M059J (cell line): Measurements from ENCODE around the gene BCL2A1. TPM values are rescaled to one million over a fixed set of nuclear protein-coding genes. Genes with fewer than 3 reads are reported as not detected.
"Not testable (repeated sequence)": the region's sequence is repeated elsewhere in the genome, so short reads cannot be mapped to it uniquely, and the experiment has no call there.

ENCODE experiments used
- DNase-seq: peaks from one replicate; pipeline ENCODE4 v3.0.0-alpha.2; 2012; ENCODE audit warnings: low read depth
- total RNA-seq: library from RNA; depleted of rRNA; stranded (reverse); fragments of >200 nt; shearing (Covaris generic); gene quantifications from 2 replicates; pipeline ENCODE4 v1.2.3, GENCODE V29; 2014

BCL2A1 gene
- total RNA-seq, 1 experiment from 2014 or later, result 0.69 TPM

DNA sequence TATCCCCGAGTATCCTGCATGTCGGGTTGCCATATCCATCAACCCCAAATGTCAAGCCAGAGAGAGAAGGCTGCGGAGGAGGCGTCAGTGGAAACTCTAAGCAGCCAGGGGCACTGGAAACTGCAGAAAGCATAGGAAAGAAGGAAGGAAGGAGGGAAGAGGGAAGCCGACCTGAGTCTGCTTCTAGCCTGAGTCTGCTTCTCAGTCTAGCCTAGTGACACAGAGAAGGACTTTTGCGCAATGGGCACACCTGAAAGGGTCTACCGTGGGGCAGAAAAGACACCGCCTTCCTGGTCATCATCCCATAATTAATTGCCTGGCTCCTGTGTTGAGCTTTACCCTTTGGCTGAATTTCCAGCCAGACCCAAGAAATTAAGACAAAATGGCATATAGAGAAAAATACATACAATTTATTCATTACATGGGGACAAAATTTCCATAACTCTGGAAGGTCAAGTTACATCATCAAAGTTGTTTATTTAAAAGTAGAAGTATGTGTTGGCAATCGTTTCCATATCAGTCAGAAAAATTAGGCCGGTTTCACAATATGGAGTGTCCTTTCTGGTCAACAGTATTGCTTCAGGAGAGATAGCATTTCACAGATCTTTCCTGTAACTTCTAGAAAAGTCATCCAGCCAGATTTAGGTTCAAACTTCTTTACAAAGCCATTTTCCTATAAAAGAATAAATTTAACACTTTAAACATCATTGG is 10.3 kb downstream of the BCL2A1 start:
- no peak for DNase-seq

DNA sequence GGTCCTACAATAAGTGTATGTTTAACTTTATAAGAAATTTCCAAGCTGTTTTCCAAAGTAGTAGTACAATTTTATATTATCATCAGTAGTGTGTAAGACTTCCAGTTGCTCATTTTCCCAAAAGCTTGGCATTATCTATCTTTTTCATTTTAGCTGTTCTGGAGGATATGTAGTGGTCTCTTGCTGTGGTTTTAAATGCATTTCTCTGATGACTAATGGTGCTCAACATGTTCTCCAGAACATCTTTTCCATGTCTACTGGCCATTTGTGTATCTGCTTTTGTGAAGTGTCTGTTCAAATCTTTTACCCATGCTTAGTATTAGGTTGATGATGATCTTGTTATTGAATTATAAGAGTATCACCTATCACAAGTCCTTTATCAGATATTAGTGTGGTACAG is 13.3 kb downstream of the BCL2A1 start:
- peak; percentile 19 for DNase-seq

- DNase-seq, result no peak
These were observed 14.5 kb downstream of the BCL2A1 start for GRCh38 chr15:79956354-79956939.

- DNase-seq, result no peak
These were observed 16.3 kb downstream of the BCL2A1 start for GRCh38 chr15:79954661-79955060.

- no peak for DNase-seq
These were observed 17.0 kb downstream of the BCL2A1 start for GRCh38 chr15:79953951-79954444.

GRCh38 chr15:79952329-79952728 is 18.7 kb downstream of the BCL2A1 start:
- DNase-seq, result no peak

- DNase-seq, result no peak
These were observed 20.7 kb downstream of the BCL2A1 start for GRCh38 chr15:79950247-79950646.

- no peak for DNase-seq
These were observed 22.2 kb downstream of the BCL2A1 start for GRCh38 chr15:79948761-79949160.

DNA sequence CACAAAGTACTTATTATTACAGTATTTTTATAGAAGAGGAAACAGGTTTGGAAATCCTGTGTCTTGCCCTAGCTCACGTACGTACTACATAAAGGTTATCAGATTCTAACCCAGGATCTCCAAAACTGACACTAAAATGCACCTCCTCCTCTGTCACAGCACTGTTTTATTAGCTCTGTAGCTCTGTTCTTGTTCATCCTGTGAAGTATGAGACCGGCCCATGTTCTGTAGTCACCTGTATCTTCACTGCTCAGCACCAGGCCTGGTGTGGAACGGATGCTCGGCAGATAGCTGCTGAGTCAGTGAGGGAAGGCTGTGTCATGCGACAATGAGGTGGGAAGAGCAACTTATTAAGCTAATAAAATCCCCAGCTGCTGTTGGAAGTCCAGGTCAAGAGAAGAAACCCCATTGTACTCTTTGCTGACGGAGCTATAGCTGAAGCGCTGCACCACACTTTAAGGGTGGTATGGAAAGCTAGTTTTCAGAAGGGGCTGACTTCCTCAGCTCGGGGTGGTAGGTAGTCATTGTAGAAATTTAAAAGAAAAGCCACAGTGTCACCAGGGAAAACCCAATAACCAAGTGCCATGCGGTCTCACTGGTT is 22.8 kb downstream of the BCL2A1 start:
- peak; percentile 11 for DNase-seq

GRCh38 chr15:79947009-79947408 is 24.0 kb downstream of the BCL2A1 start:
- no peak for DNase-seq

DNA sequence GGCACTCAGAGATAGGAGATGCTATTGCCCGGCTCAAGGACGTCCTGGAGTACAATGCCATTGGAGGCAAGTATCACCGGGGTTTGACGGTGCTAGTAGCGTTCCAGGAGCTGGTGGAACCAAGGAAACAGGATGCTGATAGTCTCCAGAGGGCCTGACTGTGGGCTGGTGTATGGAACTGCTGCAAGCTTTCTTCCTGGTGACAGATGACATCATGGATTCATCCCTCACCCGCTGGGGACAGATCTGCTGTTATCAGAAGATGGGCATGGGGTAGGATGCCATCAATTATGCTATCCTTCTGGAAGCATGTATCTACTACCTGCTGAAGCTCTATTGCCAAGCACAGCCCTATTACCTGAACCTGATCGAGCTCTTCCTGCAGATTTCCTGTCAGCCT is 26.4 kb downstream of the BCL2A1 start:
- DNase-seq, result peak; percentile 12

DNA sequence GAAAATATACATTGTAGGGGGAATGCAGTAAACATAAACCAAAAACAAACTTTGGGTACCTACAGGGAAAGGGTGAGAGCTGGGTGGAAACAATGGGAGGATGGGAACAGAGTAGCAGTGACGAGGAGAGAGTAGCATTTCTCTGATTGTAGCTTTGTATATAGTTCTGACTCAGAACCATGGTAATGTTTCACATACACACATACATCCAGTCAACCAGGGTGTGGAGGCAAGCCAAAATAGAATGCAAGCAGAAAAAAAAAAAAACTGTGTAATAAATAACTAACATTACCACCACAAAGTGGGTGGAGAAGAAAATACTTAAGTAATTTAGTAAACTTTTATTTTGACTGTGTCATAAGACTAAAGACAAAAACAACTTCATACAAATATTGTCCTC is 27.2 kb downstream of the BCL2A1 start:
- peak; percentile 21 for DNase-seq

DNA sequence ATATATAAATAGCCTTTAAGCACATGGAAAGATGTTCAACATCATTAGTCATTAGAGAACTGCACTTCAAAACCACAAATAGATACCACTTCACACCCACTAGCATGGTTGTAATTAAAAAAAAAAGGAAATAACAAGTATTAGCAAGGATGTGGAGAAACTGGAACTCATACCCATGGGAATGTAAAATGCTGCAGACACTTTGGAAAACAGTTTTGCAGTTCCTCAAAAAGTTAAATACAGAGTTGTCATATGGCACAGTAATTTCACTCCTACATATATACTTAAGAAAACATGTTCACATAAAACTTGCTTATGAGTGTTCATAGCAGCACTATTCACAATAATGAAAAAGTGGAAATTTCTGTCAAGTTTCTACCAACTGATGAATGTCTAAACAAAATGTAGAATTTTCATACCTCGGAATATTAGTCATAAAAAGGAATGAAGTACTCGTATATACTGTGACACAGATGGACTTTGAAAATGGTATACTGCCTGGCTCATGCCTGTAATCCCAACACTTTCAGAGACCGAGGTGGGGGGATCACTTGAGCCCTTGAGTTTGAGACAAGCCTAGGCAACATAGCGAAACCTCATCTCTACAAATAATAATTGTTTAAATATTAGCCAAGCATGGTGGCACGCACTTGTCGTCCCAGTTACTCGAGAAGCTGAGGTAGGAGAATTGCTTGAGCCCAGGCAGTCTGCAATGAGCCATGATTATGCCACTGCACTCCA is 28.1 kb downstream of the BCL2A1 start:
- peak; percentile 33 for DNase-seq

DNA sequence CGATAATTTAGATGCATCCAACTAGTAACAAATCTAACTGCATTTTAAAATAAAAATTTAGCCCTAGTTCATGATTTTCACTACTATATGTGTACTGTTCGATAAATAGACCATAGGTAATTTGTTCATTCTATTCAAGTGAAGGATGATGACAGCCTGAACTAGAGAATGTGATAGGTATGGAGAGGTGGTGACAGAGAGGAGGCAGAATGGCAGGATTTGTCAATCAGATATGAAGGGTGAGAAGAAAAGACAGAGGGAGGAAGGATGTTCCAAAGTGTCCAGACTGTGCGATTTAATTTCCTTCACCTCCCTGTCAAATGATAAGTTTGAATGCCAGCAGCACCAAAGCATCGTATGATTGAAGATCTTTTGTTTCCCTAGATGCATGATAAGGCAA is 31.6 kb downstream of the BCL2A1 start:
- DNase-seq, result no peak

- DNase-seq, result no peak
These were observed 32.9 kb downstream of the BCL2A1 start for GRCh38 chr15:79938143-79938542.

- not testable (repeated sequence) for DNase-seq
These were observed 35.3 kb downstream of the BCL2A1 start for GRCh38 chr15:79935556-79936201.

DNA sequence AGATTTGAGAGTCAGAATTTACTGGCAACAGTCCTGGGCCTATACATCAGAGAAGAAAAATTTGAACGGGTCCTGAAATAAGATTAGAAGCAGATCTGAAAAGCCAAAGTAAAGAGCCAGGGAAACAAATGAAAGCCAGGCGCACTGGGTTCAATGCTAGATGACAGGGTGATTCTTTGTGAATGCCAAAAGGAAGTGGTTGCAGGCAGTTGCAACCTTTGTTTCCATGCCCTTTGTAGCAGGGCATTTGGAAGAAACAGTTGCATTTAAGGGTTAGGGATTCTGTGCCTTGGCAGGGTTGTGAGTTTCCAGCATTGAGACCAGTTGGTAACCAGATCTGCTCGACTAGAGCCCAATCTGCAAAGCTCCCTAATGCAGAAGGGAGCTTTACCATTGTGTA is 37.8 kb downstream of the BCL2A1 start:
- DNase-seq, result no peak

- DNase-seq, result no peak
These were observed 38.5 kb downstream of the BCL2A1 start for GRCh38 chr15:79932447-79932846.

DNA sequence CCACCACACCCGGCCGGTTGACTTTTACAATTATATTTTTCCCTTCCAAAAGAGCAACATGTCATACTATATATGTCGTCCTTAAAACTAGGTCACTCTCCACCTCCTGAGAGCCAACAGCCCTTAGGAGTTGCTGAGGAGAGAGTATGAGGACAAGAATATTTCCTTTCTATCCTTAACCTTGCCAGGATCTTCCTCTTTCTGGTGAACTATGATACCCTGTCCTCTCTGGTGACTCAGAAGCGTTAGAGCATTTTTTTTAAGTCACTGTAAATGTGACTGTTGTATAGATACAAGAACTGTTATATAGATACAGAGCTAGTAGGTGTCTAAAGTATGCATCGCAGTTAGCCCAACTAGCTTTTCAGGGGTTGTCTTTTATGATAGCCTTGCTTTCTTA is 40.5 kb downstream of the BCL2A1 start:
- no peak for DNase-seq

DNA sequence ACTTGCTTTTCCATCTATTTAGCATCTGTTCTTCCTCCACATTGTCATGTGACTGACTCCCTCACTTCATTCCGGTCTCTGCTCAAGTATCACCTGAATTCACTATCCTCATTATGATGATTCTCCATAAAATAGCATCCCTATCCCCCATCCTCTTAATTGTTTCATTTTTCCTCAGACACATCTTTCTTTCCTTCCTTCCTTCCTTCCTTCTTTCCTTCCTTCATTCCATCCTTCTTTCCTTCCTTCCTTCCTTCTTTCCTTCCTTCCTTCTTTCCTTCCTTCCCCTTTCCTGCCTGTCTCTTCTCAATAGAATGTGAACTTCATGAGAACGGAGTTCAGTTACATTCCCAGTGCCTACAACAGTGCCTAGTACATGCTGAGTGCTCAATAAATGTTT is 41.6 kb downstream of the BCL2A1 start:
- DNase-seq, result no peak

- not testable (repeated sequence) for DNase-seq
These were observed 44.9 kb downstream of the BCL2A1 start for GRCh38 chr15:79926116-79926515.

GRCh38 chr15:79924379-79924778 is 46.6 kb downstream of the BCL2A1 start:
- no peak for DNase-seq
